Nephron progenitor cell (in vitro differentiated cells): Measurements from ENCODE around the gene TSR2.

Experiments used
- DNase-seq: peaks from one replicate; pipeline ENCODE4 v3.0.0; 2021
- H3K27ac Mint-ChIP-seq: 2 replicates; pipeline ENCODE4 v1.8.0; 2021; ENCODE audit warnings: mild to moderate bottlenecking, moderate library complexity, mixed read lengths
- H3K27me3 Mint-ChIP-seq: 2 replicates; pipeline ENCODE4 v1.8.0; 2021; ENCODE audit warnings: mild to moderate bottlenecking, low read depth, mixed read lengths; ENCODE audit not compliant: poor library complexity
- H3K36me3 Mint-ChIP-seq: 2 replicates; pipeline ENCODE4 v1.8.0; 2021; ENCODE audit warnings: low read depth, mixed read lengths
- H3K4me1 Mint-ChIP-seq: 2 replicates; pipeline ENCODE4 v1.8.0; 2021; ENCODE audit warnings: mixed read lengths
- H3K4me3 Mint-ChIP-seq: 2 replicates; pipeline ENCODE4 v1.8.0; 2021; ENCODE audit warnings: mild to moderate bottlenecking, moderate library complexity, mixed read lengths
- H3K9me3 Mint-ChIP-seq: 2 replicates; pipeline ENCODE4 v1.8.0; 2021; ENCODE audit warnings: mild to moderate bottlenecking, moderate library complexity, mixed read lengths
- TF ChIP-seq, protein P1 (sequence below): fragments of 200-600 bp; sonication (generic); IDR thresholded peaks from 2 replicates; pipeline ENCODE4 v1.5.0; 2021; ENCODE audit warnings: antibody characterized with exemption

Gene TSR2

DNA sequence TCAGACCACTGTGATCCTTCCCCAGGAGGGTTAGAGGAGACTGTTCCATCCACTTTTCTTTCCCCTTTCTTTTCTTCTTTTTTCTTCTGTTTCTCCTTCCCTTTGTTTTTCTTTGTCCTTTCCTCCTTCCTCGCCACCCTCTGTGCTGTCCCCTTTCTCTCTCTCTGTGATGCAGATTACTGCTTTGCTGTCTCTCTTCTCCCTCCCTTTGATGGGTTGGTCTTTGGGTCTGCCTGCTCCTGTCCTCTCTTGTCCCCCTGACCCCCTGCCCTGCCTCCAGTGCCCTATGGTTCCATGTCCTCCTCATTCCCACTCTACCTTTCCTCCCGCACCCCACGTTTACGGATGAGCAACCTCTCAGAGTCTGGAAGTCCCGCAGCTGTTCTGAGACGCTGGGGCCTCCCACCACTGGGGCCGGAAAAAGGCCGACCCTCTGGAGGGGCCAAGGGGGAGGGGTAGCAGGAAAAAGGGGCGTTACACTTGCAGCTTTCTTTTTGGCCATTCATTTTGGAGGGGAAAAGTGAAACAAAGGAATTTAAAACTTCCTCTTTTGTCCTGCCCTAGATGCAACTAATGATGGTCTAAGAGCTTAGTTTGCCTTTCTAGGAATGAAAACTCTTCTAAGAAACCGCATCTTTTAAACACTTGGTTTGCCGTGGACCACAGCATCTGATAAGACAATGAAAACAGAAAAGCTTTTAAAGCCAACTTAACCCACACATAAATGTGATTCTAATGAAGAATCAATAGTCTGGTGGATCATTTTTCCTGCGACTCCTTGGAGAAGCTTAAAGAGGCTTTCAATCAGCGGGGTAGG, 24.5 kb upstream of the TSR2 start:
- H3K27me3 Mint-ChIP-seq: no peaks in the 10 kb centered on the region
- TF ChIP-seq, protein P1, sequence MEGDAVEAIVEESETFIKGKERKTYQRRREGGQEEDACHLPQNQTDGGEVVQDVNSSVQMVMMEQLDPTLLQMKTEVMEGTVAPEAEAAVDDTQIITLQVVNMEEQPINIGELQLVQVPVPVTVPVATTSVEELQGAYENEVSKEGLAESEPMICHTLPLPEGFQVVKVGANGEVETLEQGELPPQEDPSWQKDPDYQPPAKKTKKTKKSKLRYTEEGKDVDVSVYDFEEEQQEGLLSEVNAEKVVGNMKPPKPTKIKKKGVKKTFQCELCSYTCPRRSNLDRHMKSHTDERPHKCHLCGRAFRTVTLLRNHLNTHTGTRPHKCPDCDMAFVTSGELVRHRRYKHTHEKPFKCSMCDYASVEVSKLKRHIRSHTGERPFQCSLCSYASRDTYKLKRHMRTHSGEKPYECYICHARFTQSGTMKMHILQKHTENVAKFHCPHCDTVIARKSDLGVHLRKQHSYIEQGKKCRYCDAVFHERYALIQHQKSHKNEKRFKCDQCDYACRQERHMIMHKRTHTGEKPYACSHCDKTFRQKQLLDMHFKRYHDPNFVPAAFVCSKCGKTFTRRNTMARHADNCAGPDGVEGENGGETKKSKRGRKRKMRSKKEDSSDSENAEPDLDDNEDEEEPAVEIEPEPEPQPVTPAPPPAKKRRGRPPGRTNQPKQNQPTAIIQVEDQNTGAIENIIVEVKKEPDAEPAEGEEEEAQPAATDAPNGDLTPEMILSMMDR: no peak
- peaks cover 64% of the 10 kb centered on the region for H3K9me3 Mint-ChIP-seq
- no peaks in the 10 kb centered on the region for H3K36me3 Mint-ChIP-seq
- H3K4me3 Mint-ChIP-seq: peak overlapping the region; percentile 42
- peak; percentile 11 for DNase-seq
- no peak overlapping the region for H3K27ac Mint-ChIP-seq
- H3K4me1 Mint-ChIP-seq: peaks cover 9% of the 10 kb centered on the region

DNA sequence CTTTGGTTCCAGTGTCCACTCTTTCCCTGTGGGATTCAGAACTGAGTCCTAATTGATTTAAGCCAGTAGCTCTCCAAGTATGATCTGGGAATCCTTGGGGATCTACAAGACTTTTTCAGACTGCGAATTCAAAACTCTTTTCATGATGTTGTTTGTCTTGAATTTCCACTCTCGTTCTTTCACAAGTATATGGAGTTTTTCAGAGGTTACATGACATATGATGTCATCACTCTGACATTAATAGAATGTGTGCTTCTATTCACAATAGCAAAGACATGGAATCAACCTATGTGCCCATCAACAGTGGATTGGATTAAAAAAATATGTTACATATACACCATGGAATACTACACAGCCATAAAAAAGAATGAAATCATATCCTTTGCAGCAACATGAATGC, 23.2 kb upstream of the TSR2 start:
- H3K9me3 Mint-ChIP-seq: peaks cover 61% of the 10 kb centered on the region
- TF ChIP-seq, protein P1: no peak
- no peak overlapping the region for H3K4me3 Mint-ChIP-seq
- DNase-seq: no peak
- no peaks in the 10 kb centered on the region for H3K36me3 Mint-ChIP-seq
- peaks cover 2% of the 10 kb centered on the region for H3K27me3 Mint-ChIP-seq
- H3K4me1 Mint-ChIP-seq: peaks cover 9% of the 10 kb centered on the region
- no peak overlapping the region for H3K27ac Mint-ChIP-seq

DNA sequence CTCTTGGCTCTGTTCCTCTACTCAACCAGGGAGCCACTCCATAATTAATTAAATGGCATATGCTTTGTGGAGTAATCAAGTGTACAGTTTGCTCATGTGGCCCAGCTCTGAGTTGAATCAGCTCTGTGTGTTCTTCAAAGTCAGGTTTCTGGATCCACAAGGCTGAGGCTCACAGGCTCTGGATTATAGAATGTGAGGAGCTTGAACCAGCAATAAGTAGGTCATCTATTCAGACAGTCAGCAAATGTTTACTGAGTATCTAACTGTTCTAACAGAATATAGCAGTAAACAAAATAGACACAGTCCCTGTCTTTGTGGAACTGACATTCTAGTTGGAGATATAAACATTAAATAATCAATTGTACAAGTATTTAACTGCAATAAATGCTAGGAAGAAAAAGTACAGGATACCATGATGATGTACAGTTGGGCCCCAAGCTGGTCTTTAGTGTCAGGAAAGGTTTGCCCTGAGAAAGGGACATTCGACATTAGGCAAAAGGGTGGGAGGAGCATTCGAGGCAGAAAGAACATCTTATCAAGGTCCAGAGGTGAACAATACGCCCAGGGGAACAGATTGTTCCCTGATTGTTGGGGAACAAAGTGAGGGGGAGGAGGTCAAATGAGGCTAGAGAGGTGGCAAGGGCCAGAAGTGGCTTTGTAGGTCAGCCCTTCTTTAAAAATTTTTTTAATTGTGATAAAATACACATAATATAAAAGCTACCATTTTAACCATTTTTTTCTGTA, 20.5 kb upstream of the TSR2 start:
- Mint-ChIP-seq H3K27ac (no peak overlapping the region), H3K27me3 (peaks cover 2% of the 10 kb centered on the region), H3K9me3 (peaks cover 61% of the 10 kb centered on the region), H3K4me3 (no peak overlapping the region), H3K4me1 (peaks cover 9% of the 10 kb centered on the region), H3K36me3 (no peaks in the 10 kb centered on the region)
- TF ChIP-seq, protein P1: no peak
- DNase-seq: no peak

DNA sequence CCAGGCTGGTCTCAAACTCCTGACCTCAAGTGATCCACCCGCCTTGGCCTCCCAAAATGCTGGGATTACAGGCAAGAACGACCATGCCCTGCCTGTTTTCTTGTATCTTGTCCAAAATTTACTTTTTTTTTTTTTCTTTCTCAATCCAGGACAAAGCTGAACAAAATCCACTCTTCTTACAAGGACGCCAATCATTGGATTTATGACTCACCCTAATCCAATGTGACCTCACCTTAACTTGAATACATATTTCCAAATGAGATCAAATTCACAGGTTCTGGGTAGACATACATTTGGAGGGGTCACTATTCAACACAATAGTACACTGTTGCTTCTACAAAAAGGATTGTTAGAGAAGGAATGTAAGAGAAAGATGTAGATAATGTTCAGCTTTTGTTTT, 18.0 kb upstream of the TSR2 start:
- H3K36me3 Mint-ChIP-seq: no peaks in the 10 kb centered on the region
- H3K4me3 Mint-ChIP-seq: no peak overlapping the region
- no peak for DNase-seq
- no peak overlapping the region for H3K27ac Mint-ChIP-seq
- H3K9me3 Mint-ChIP-seq: peaks cover 53% of the 10 kb centered on the region
- H3K4me1 Mint-ChIP-seq: no peaks in the 10 kb centered on the region
- TF ChIP-seq, protein P1: no peak
- H3K27me3 Mint-ChIP-seq: peaks cover 6% of the 10 kb centered on the region

DNA sequence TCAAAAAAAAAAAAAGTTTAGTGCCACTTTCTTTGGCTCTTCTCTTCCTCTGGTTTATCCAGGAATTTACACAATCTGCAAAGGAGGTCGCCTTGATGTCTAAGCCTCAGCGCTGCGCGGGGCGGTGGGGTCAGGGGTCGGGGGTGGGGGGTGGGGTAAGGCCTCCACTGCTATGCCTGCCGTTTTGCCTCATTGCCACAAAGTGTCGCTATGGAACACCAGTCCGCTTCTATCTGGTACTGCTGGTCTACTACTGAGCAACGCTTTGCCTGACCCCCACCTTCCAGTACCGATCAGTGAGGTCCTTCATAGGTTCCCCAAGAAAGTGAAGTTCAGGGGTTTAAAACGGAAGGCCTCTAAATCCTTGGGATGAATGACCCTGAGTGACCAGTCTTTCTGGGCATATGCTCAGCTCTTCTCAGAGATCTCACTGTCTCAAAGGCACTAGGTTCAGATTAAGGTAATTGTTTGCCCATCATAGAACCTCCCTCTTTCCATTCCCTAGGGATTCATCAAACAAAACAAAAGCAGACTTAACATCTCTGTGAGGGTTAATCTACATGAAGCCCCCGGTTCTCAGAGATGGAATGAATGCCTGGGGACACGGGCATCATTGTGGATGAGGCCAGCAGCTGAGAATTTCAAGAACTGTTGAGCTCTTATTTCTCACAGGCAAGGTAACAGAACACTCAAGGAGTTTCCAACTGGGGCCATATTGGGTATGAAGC, 16.9 kb upstream of the TSR2 start:
- peak; percentile 13 for DNase-seq
- Mint-ChIP-seq H3K4me1 (no peaks in the 10 kb centered on the region), H3K36me3 (no peaks in the 10 kb centered on the region), H3K27me3 (peaks cover 6% of the 10 kb centered on the region), H3K4me3 (no peak overlapping the region), H3K27ac (no peak overlapping the region), H3K9me3 (peaks cover 54% of the 10 kb centered on the region)
- TF ChIP-seq, protein P1: no peak
